HCT116 (cell line): ENCODE results near the gene TCF15. TPM values are rescaled to one million over a fixed set of nuclear protein-coding genes. Genes with fewer than 3 reads are reported as not detected.

ENCODE experiments used
- ATAC-seq: fragments of 200-7000 bp; cut with Tn5 transposase; 2 replicates; pipeline ENCODE4 v1.9.1; 2020; ENCODE audit warnings: mild to moderate bottlenecking, moderate library complexity
- BruUV-seq: library from RNA; stranded (reverse); fragments of 400-500 nt; replicated peaks from 2 replicates; lab custom pipeline; 2021; lab: Mats Ljungman, UMichigan
- CTCF ChIA-PET: fragments of 300-600 bp; sonication (Branson Sonifier 250); formaldehyde crosslinking; loops from one replicate; lab custom pipeline; 2021; ENCODE audit warnings: antibody characterized with exemption; lab: Charles Lee
- POLR2A ChIA-PET: fragments of 300-600, 350-600 bp; sonication (Branson Sonifier 250); formaldehyde crosslinking; loops from one replicate; lab custom pipeline; 2021; ENCODE audit warnings: antibody characterized with exemption; lab: Charles Lee
- RAD21 ChIA-PET, 2 experiments: fragments of 300-600 bp; sonication (Branson Sonifier 250); formaldehyde crosslinking; loops; one replicate each; lab custom pipeline; 2023; ENCODE audit warnings: low total read pairs in 2 of 2; ENCODE audit not compliant: uncharacterized antibody in 2 of 2, unreplicated experiment in 2 of 2, low non-redundant PET in 1 of 2; lab: Charles Lee
- DNase-seq: peaks from one replicate; pipeline ENCODE4 v3.0.0-alpha.2; 2010; ENCODE audit warnings: low read depth, low spot score
- H2AFZ ChIP-seq: fragments of 200-600 bp; shearing (Covaris generic), sonication (generic); 2 replicates; pipeline ENCODE4 v1.6.1; 2017; ENCODE audit warnings: low read depth, mixed run types, mixed read lengths, antibody characterized with exemption, low read length; ENCODE audit not compliant: poor library complexity, severe bottlenecking
- H3K27ac ChIP-seq: 2 replicates; pipeline ENCODE4 v1.5.1; 2012; ENCODE audit warnings: low read depth, low read length
- H3K27me3 ChIP-seq: fragments of 200-600 bp; sonication (generic); 2 replicates; pipeline ENCODE4 v1.6.1; 2016; ENCODE audit warnings: mixed run types, low read length, mixed read lengths; ENCODE audit not compliant: insufficient read depth
- H3K36me3 ChIP-seq, 2 experiments: fragments of 200-500 bp in 1 of 2; fragments of 200-600 bp in 1 of 2; sonication (Bioruptor generic) in 1 of 2; sonication (generic) in 1 of 2; 2 replicates each; pipeline versions ENCODE4 v1.5.1 to v1.6.1; 2014 to 2016; ENCODE audit warnings: low read length in 2 of 2, inconsistent platforms in 1 of 2, mixed read lengths in 1 of 2, mixed run types in 1 of 2; ENCODE audit not compliant: insufficient read depth in 2 of 2, control insufficient read depth in 1 of 2
- H3K4me1 ChIP-seq, 2 experiments: fragments of 200-600 bp in 1 of 2; sonication (generic) in 1 of 2; 2 replicates each; pipeline versions ENCODE4 v1.5.1 to v1.6.1; 2012 to 2017; ENCODE audit warnings: low read length in 2 of 2, inconsistent platforms in 1 of 2, mild to moderate bottlenecking in 1 of 2, mixed read lengths in 1 of 2, mixed run types in 1 of 2, moderate library complexity in 1 of 2; ENCODE audit not compliant: insufficient read depth in 2 of 2, control insufficient read depth in 1 of 2
- H3K4me2 ChIP-seq: fragments of 200-600 bp; sonication (generic); 2 replicates; pipeline ENCODE4 v1.6.1; 2017; ENCODE audit warnings: mixed run types, low read length, mixed read lengths
- H3K4me3 ChIP-seq, 2 experiments: fragments of 200-600 bp in 1 of 2; sonication (generic) in 1 of 2; replicated peaks in 1 of 2; 2 replicates each; pipeline ENCODE4 v1.5.1; 2011 to 2016; ENCODE audit warnings: low read length in 2 of 2, control low read depth in 1 of 2, low read depth in 1 of 2, mild to moderate bottlenecking in 1 of 2, mixed read lengths in 1 of 2, mixed run types in 1 of 2
- H3K79me2 ChIP-seq: fragments of 200-600 bp; sonication (generic); 2 replicates; pipeline ENCODE4 v1.6.1; 2017; ENCODE audit warnings: mild to moderate bottlenecking, mixed run types, low read length, moderate library complexity, mixed read lengths; ENCODE audit not compliant: insufficient read depth
- H3K9ac ChIP-seq: fragments of 200-600 bp; sonication (generic); 2 replicates; pipeline ENCODE4 v1.6.1; 2016; ENCODE audit warnings: low read length, mixed read lengths
- H3K9me2 ChIP-seq: fragments of 200-600 bp; sonication (generic), shearing (Covaris generic); 2 replicates; pipeline ENCODE4 v1.6.1; 2017; ENCODE audit warnings: mixed run types, mild to moderate bottlenecking, moderate library complexity; ENCODE audit not compliant: insufficient read depth
- H3K9me3 ChIP-seq, 2 experiments: fragments of 200-500 bp in 1 of 2; fragments of 200-600 bp in 1 of 2; sonication (Bioruptor generic) in 1 of 2; sonication (generic) in 1 of 2; 2 replicates each; pipeline ENCODE4 v1.6.1; 2014 to 2017; ENCODE audit warnings: low read length in 2 of 2, mixed read lengths in 2 of 2, inconsistent platforms in 1 of 2, low read depth in 1 of 2, mild to moderate bottlenecking in 1 of 2, mixed run types in 1 of 2, moderate library complexity in 1 of 2; ENCODE audit not compliant: control insufficient read depth in 1 of 2, insufficient read depth in 1 of 2
- H4K20me1 ChIP-seq: fragments of 200-600 bp; sonication (generic), shearing (Covaris generic); 2 replicates; pipeline ENCODE4 v1.6.1; 2017; ENCODE audit warnings: mixed run types, mild to moderate bottlenecking, moderate library complexity; ENCODE audit not compliant: insufficient read depth
- ELF1 ChIP-seq: IDR thresholded peaks from 2 replicates; pipeline ENCODE4 v1.6.1; 2012; ENCODE audit warnings: low read depth, borderline replicate concordance
- intact Hi-C: fragments of 100-400 bp; cut with micrococcal nuclease; formaldehyde crosslinking; loops from 2 replicates; pipeline ENCODE4 v1.10.0; 2022
- total RNA-seq: library from RNA; stranded (reverse); gene quantifications from one replicate; pipeline ENCODE4 v1.2.1, GENCODE V29; 2021; ENCODE audit not compliant: unreplicated experiment

Gene TCF15
- total RNA-seq, 1 experiment from 2014 or later = not detected

DNA sequence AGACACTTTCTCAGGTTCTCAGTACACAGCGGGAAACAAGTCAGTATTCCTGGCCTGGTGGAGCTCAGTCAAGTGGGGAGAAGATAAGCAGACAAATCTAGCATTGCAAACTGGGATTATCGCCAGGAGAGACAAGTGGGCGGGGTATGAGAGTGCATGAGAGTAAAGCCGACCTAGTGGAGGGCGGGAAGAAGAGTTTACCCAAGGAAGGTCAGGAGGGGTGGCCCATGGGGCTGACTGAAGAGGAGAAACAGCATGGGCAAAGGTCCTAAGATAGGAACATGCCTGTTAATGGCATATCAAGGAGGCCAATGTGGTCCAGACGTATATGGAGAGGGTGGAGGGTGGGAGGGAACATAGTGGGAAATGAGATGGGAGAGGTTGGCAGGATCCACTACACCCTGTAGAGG lies 54.1 kb downstream of the TCF15 start:
- peak; percentile 27; the same call in 1 of the 2 replicates for ATAC-seq
- Histone ChIP-seq H4K20me1 (no peaks in the 10 kb centered on the region), H3K27me3 (no peaks in the 10 kb centered on the region), H2AFZ (no peak overlapping the region), H3K36me3 (no peaks in the 10 kb centered on the region), H3K27ac (no peak overlapping the region), H3K79me2 (no peaks in the 10 kb centered on the region), H3K4me1 (peaks cover 0 to 18% of the 10 kb centered on the region in 2 experiments; a peak in 2 of 4 replicates), H3K9me3 (no peaks in the 10 kb centered on the region), H3K9ac (no peak overlapping the region), H3K9me2 (no peaks in the 10 kb centered on the region), H3K4me2 (peak overlapping the region; percentile 11; the same call in 1 of the 2 replicates), H3K4me3 (no peak overlapping the region)
- no peak for DNase-seq
- CTCF ChIA-PET = no interaction called here
- no TSS peak for BruUV-seq
- POLR2A ChIA-PET = interaction anchor here (2.2 kb wide), 1 partner anchor 12 kb away, joined by 7 read pairs; the partner anchor contains the start of gene CSNK2A1
- RAD21 ChIA-PET = no interaction called here
- intact Hi-C loops = no loop called here
- no peak for TF ChIP-seq ELF1

Other genes with a start within 250 kb of the TCF15 start
- 113 TPM for gene TRIB3, start 229.5 kb downstream of the TCF15 start, total RNA-seq
- 180 TPM for gene RBCK1, start 202.0 kb downstream of the TCF15 start, total RNA-seq
- gene TBC1D20, start 147.8 kb downstream of the TCF15 start, total RNA-seq = 32.3 TPM
- 284 TPM for gene CSNK2A1, start 66.5 kb downstream of the TCF15 start, total RNA-seq
- 80.8 TPM for gene SRXN1, start 42.9 kb upstream of the TCF15 start, total RNA-seq
- not detected for gene SCRT2, start 65.5 kb upstream of the TCF15 start, total RNA-seq
- gene SLC52A3, start 158.2 kb upstream of the TCF15 start, total RNA-seq = 10.2 TPM
- 26.4 TPM for gene FAM110A, start 223.4 kb upstream of the TCF15 start, total RNA-seq